ENCODE measurements around the gene IL1RAPL2. TPM values are rescaled to one million over a fixed set of nuclear protein-coding genes. Genes with fewer than 3 reads are reported as not detected.

The IL1RAPL2 gene
- polyA plus RNA-seq, 4 donors, result 0.74 to 0.99 (median 0.88) TPM

- DNase-seq (ENCODE audit: low read depth in 4 of 4, low spot score in 3 of 4), result no peak
These were observed 694.5 kb downstream of the IL1RAPL2 start for GRCh38 chrX:105260291-105261043.

- no peak for DNase-seq (ENCODE audit: low read depth in 4 of 4, low spot score in 3 of 4)
These were observed 697.2 kb downstream of the IL1RAPL2 start for GRCh38 chrX:105263171-105263570.

GRCh38 chrX:105263801-105264200 is 697.8 kb downstream of the IL1RAPL2 start:
- no peak for DNase-seq (ENCODE audit: low read depth in 4 of 4, low spot score in 3 of 4)

DNA sequence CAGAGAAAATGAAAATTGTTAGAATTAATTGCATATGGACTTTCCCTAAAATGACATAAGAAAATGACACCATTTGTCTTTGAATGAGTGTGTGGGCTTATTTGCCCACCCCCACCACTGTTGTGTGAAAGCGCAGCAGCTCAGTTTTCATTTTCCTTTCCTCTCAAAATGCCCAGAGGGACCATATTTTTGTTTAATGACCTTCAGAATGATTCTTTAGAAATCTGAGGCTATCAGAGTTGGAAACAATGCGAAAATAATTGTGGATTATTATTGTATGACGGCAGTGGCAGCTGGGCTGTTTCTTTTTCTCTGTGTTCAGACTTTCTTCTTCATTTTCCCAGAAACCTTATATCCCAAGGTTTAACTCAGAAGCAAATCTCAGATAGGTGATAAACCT is 699.1 kb downstream of the IL1RAPL2 start:
- DNase-seq (ENCODE audit: low read depth in 4 of 4, low spot score in 3 of 4), result peak in 1 of 4 donors; percentile 11

DNA sequence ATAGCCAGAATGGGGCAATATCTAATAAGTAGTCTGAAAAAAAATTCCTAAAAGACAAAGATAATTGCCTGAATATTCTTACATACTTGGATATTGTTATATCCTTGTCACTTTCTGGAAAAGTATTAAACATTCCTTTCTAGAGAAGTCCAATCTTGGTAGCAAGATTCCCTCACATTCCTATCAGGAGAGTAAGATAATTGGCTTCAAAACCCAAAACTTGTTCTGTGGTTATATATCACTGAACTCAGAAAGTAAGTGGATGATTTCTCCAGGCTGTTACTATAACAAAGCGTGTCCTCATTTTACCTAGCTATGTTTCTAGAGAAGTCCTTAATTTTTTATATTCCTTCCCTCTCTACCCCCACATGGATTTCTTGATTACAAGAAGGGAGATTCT is 700.5 kb downstream of the IL1RAPL2 start:
- no peak for DNase-seq (ENCODE audit: low read depth in 4 of 4, low spot score in 3 of 4)

GRCh38 chrX:105267167-105267566 is 701.2 kb downstream of the IL1RAPL2 start:
- no peak for DNase-seq (ENCODE audit: low read depth in 4 of 4, low spot score in 3 of 4)

DNA sequence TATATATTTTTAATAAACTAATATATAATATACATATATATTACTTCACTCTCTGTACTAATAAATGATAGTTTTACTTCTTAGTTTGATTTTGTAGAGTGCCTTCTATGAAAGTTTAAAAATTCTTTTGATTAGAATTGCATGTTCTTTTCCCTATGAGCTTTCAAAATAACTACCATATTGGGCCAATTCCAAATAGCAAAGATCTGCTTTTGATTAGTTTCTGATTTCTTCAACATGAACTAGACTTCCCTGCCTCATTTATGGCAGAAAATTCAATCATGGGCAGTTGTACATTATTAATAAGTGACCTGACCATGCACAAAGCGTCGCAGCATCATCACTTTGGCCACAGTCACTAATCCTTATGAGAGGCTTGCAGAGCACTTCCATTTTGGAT is 703.4 kb downstream of the IL1RAPL2 start:
- DNase-seq (ENCODE audit: low read depth in 4 of 4, low spot score in 3 of 4), result no peak

DNA sequence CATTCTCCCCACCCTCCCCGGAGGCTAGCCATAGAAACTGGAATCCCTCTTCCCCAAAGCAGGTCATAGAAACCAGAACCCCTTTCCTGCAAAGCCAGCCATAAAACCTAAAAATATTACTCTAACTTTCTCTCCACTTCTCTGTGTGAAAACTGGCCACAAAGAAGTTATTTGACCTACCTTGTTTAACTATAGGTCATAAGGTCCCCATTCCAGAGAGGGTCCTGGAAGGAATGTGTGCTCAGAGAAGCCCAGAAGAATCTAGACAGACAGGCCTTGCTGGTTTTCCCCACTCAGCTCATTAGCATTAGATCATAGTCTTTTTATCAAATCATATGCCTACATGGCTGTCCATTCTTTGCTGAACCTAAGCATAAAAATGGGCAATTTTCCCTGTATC is 707.3 kb downstream of the IL1RAPL2 start:
- no peak for DNase-seq (ENCODE audit: low read depth in 4 of 4, low spot score in 3 of 4)

DNA sequence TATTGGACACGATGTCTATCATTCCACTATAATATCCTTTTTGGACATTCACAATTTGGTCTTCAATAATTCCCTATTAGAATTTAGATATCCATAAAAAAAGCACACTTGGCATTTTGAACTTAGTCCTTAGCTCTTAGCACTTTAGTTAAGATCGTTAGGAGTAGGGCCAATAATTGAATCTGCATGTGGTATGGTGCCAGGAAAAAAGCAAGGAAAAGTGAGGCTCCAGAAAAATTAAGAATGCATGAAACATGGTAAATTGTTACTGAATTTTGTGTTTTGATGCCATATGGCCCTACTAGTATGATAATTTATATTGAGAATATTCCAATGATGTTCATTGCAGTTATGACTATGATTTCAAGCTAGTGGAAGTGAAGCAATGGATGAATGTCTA is 708.1 kb downstream of the IL1RAPL2 start:
- DNase-seq (ENCODE audit: low read depth in 4 of 4, low spot score in 3 of 4), result no peak

- no peak for DNase-seq (ENCODE audit: low read depth in 4 of 4, low spot score in 3 of 4)
These were observed 711.1 kb downstream of the IL1RAPL2 start for GRCh38 chrX:105277132-105277531.

DNA sequence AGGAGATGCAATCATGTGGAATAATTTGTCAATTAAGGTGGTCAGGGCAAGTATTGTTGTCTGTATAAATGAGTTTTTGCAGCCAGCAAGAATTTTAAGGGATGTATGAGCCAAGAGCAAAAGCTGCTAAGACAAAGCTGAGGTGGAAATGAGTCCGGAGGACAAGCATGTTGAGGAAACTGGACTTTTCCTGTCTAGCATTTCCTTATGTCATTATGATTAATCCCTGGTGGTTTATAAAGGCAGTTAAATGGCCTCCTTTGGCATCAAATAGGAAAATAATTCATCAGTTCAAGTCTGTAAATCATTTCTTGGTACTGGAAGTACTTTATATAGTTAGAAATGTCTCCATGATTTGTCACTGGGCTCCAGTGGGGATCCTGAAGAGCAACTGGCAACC is 716.1 kb downstream of the IL1RAPL2 start:
- no peak for DNase-seq (ENCODE audit: low read depth in 4 of 4, low spot score in 3 of 4)

GRCh38 chrX:105297041-105297440 is 731.0 kb downstream of the IL1RAPL2 start:
- no peak for DNase-seq (ENCODE audit: low read depth in 4 of 4, low spot score in 3 of 4)

DNA sequence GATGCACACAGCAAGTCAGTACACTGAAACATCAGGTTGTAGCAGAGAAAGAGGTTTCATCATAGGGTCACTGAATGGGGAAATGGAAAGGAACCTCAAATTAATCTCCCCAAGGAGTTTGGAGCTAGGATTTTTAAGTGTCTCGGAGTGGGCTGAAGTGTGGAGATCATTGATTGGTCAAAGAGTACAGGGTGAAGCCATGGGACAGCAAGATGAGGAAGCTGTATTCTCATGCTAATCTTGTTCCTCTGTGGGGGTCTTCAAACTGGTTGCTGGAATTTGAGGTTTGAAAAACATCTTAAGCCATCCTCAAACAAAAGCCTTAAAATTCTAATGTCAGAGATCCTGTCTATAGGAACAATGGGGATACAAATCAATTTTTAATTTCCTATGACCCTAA is 733.3 kb downstream of the IL1RAPL2 start:
- DNase-seq (ENCODE audit: low read depth in 4 of 4, low spot score in 3 of 4), result no peak

GRCh38 chrX:105302246-105302645 is 736.2 kb downstream of the IL1RAPL2 start:
- DNase-seq (ENCODE audit: low read depth in 4 of 4, low spot score in 3 of 4), result no peak

- no peak for DNase-seq (ENCODE audit: low read depth in 4 of 4, low spot score in 3 of 4)
These were observed 741.8 kb downstream of the IL1RAPL2 start for GRCh38 chrX:105307762-105308161.

DNA sequence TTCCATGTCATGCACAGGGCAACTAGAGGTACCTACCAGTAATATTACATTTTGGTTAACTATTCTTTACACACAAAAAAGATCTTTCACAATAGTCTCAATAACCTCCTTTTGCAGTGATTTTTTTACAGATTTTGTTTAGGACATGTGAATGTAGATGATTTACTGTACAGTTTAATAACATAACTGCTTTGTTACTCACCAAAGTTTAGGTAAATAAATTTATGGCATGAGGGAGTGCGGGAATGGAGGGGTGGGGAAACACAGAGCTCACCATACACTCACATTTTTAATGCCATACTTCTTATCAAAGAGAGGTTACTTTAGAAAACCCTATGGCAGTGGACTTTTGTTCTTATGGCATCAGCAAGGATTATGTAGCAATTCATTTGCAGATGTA is 747.6 kb downstream of the IL1RAPL2 start:
- DNase-seq (ENCODE audit: low read depth in 4 of 4, low spot score in 3 of 4), result no peak

DNA sequence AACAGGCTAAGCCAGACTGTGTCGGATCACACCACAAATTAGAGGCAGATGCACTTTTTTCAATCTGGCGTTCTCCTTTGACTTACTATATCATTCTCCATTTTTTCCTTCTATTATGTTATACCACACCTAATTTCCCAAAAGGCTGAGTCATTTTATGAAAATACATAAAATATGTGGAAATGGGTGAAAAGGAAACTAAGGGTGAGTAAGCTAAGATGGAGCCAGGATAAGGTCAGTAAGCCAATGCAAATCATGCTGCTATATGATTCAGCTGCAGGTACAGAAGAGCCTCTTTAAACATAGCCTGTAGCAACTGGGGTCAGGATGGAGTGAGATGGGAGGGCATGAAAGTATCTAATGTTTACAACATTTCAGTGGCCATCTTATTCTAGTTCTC is 748.5 kb downstream of the IL1RAPL2 start:
- no peak for DNase-seq (ENCODE audit: low read depth in 4 of 4, low spot score in 3 of 4)

GRCh38 chrX:105315248-105315647 is 749.2 kb downstream of the IL1RAPL2 start:
- DNase-seq (ENCODE audit: low read depth in 4 of 4, low spot score in 3 of 4), result no peak

DNA sequence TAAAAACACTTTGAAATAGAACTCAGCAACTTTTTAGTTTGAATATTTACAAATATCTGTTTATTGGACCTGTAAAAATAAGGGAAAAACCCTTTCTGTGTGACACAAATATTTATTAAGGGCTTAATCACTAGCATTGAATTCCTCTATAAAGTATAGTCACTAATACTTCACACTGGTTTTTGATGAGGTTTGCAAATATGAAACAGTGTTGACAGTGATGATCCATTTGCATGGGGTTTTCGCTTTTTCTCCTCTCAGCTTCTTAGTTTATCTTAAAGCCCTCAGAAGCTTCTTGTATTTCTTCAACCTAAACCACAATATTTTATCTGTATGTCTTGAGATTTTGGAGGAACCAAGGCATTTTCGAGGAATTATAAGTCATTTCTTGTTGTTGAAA is 751.1 kb downstream of the IL1RAPL2 start:
- DNase-seq (ENCODE audit: low read depth in 4 of 4, low spot score in 3 of 4), result no peak

GRCh38 chrX:105323928-105324327 is 757.9 kb downstream of the IL1RAPL2 start:
- no peak for DNase-seq (ENCODE audit: low read depth in 4 of 4, low spot score in 3 of 4)

GRCh38 chrX:105328773-105329172 is 762.8 kb downstream of the IL1RAPL2 start:
- no peak for DNase-seq (ENCODE audit: low read depth in 4 of 4, low spot score in 3 of 4)

- DNase-seq (ENCODE audit: low read depth in 4 of 4, low spot score in 3 of 4), result no peak
These were observed 765.2 kb downstream of the IL1RAPL2 start for GRCh38 chrX:105331244-105331643.

- DNase-seq (ENCODE audit: low read depth in 4 of 4, low spot score in 3 of 4), result no peak
These were observed 781.4 kb downstream of the IL1RAPL2 start for GRCh38 chrX:105347373-105347772.

Measured in right renal pelvis (tissue), 4 donors.